AG08395 (cell line): ENCODE measurements around the gene TCEA2.

Source experiments
- DNase-seq: peaks from one replicate; pipeline ENCODE4 v3.0.0; 2012; ENCODE audit warnings: mixed read lengths, low spot score

Gene TCEA2

DNA sequence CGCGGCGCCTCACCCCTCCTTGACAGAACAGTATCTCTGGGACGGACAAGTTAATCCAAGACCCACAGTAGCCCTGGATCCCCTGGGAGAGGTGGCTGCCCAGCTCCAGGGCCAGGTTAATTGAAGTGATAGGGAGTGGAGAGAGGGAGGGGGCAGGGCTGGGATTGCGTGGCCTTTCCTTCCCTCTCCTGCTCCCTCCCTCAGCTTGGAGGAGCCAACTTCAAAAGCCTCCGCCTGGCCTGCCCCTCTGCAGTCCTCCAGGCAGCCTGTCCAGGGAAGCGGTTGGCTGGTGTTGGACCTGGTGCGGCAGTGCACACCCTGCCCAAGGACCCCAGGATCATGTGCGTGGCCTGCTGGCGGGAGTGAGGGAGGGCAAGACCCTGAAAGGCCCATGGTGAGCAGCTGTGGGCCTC is 27.1 kb upstream of the TCEA2 start, which contains the start of gene C20orf204:
Gene C20orf204, plus strand, starts transcription at position 250 of the 413 bp plus-strand sequence. Its CDS starts 142 bp downstream, at position 392.
- no peak for DNase-seq

- DNase-seq: no peak
These were observed 26.4 kb upstream of the TCEA2 start for GRCh38 chr20:64036346-64037198.

DNA sequence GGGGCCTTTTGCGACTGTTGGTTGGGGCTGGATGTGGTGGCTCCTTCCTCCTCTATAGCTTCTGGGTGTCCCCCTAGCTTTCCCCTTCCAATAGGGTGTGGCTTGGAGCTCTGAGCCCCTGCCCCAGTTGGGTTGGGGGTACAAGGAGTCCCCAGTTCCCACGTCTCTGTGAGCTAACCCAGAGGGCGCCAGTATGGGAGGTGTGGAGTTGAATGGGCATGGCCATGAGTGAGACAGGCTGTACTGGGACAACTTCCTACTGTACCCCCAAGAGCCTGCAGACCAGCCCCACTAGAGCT is 25.9 kb upstream of the TCEA2 start:
- no peak for DNase-seq

DNA sequence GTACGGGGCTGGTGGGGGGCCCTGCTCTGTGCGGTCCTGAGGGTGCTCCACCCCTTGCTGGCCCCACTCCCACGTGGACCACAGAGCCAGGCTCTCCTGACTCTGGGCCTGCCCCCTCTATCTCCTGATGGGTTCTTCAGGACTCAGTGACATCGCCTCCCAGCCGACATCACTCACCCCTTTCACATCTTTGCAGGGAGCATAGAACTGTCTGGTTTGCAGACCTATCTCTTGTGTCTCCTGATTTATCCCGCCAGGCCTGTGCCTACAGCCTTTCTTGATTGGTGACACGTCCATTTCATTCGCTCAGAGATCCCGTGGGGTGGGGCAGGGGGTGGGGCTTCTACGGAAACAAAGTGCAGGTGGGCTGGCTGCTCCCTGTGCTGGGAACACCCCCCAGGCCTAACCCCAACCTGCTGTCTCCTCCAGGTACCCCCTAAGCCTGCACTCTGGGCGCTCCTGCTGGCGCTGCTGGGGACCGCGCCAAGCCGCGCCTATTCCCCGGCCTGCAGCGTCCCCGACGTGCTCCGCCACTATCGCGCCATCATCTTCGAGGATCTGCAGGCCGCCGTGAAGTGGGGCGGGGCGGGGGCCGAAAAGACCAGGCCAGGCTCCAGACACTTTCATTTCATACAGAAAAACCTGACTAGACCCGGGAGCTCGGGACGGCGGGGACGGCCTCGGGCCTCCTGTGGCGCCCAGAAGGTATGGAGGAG is 25.3 kb upstream of the TCEA2 start:
- no peak for DNase-seq

- no peak for DNase-seq
These were observed 24.8 kb upstream of the TCEA2 start for GRCh38 chr20:64038224-64038564.

- DNase-seq: peak; percentile 76
These were observed 24.3 kb upstream of the TCEA2 start for GRCh38 chr20:64038565-64039292.

- no peak for DNase-seq
These were observed 23.5 kb upstream of the TCEA2 start for GRCh38 chr20:64039293-64040160.

GRCh38 chr20:64040231-64041039 is 22.6 kb upstream of the TCEA2 start:
- DNase-seq: no peak

- DNase-seq: no peak
These were observed 21.8 kb upstream of the TCEA2 start for GRCh38 chr20:64041040-64041780.

GRCh38 chr20:64041781-64042053 is 21.3 kb upstream of the TCEA2 start:
- DNase-seq: no peak

GRCh38 chr20:64042054-64042781 is 20.8 kb upstream of the TCEA2 start:
- DNase-seq: no peak

GRCh38 chr20:64043768-64044167 is 19.2 kb upstream of the TCEA2 start:
- DNase-seq: no peak

DNA sequence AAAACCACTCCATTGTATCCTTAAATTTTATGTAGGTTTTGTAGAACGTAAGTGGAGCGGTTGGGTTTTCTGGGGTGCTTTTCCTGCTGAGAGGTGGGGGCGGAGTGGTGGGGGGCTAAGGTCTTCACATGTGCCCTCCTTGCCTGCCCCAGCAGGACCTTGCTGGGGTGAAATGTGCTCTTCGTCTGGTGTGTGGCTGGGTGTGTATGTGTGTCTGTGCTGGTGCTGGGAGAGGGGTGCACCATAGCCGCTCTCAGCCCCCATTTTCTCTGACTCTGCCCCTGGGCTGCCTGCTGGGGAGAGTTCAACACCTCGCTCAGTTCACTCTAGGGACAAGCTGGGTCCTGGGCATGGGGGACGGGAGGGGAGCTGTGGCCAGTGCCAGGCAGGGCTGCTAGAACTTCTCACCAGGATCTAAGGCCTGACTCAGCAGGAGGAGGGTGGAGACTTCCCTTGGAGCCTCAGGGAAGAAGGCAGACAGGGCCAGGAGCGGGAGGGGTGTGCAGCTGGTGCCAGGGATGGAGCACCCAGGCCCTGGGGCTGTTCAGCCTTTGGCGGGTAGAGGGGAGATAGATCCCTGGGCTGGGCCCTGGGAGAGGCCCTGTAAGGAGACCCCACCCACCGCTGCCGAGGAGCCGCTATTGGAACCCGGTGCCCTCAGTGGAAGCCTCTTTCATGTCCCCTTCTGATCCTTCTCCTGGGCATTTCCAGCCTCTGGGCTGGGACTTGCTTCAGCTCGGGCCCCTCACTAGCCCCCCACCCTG is 18.3 kb upstream of the TCEA2 start:
- DNase-seq: peak; percentile 81

- DNase-seq: no peak
These were observed 17.5 kb upstream of the TCEA2 start for GRCh38 chr20:64045346-64046011.

DNA sequence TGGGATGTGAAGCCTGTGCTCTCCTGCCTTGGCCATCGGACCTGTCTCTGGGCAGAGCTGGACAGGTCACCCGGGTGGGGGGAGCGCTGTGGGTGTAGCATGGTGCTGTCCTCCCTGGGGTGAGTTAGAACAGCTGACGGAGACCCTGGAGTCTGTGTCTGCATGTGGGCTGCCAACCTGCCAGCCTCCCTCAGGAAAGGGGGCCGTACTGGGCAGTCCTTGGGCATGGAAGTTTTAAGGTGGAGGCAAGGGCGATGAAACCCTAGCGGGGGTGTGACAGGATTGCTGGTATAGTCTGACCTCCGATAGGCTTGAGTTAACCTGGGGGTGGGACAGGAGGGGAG is 16.0 kb upstream of the TCEA2 start:
- DNase-seq: no peak

DNA sequence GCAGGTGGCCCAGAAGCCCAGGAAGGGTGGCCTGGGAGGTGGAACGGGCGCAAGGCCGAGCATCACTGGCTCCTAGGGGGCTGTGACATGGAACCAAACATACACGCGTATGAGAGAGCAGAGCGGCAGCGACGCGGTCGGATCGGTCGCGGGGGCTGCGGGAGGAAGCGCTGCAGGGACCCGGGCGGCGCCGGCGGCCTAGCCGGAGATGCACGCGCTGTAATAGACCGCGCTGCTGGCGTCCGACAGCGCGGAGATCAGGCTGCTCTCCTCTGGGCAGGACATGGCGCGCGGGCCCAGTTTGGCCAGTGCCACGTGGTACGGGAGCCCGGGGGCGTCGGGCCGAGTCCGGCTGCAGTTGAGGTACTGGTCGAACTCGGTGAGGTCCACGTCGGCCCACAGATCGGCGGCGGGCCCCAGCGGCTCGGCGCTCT is 15.0 kb upstream of the TCEA2 start:
- DNase-seq: no peak

DNA sequence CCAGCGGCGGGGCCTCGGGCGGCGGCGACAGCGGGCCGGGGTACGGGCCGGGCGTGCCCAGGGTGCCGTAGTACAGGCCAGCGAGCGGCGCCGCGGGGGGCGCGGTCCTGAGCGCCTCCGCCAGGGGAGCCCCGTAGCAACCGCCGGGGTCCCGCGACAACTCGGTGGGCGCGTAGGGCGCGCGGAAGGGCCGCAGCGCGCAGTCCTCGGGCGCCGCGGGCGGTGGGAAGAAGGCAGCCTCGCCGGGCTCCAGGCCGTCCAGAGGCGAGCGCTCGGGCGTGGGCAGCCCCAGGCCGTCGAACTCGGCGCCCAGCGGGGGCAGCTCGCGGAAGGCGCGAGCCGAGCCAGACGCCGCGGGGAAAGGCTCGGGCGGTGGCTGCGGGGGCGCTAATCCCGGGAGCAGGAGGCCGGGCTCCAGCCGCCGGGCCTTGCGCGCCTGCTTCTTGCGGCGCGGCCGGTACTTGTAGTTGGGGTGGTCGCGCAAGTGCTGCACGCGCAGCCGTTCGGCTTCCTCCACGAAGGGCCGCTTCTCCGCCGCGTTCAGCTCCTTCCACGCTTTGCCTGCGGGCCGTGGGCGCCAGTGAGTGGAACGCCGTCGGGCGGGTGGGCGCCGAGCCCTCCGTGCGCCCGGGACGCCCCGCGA is 14.5 kb upstream of the TCEA2 start:
- DNase-seq: no peak
